ENCODE measurements around the gene MAML3.

- TF ChIP-seq CTCF (IDR thresholded peaks at IDR 0.05) (no peak), POLR2A (IDR thresholded peaks at IDR 0.05) (no peak)
These were observed 435.6 kb downstream of the MAML3 start for GRCh38 chr4:139718358-139718757.

Data from uterus (tissue), 2 donors.